Gastrocnemius medialis (tissue), 4 donors: ENCODE data around the gene ETV6.

Source experiments
- CTCF ChIP-seq, 5 experiments: fragments of 450-650 bp in 3 of 5; fragments of 200-600 bp in 2 of 5; sonication (generic) in 2 of 5; IDR thresholded peaks in 4 of 5; conservative IDR thresholded peaks in 1 of 5; 1 replicate in 4 of 5; 2 replicates in 1 of 5; pipeline ENCODE4 v1.5.1; 2016 to 2019; ENCODE audit warnings: antibody characterized with exemption in 5 of 5, mild to moderate bottlenecking in 3 of 5, moderate library complexity in 3 of 5
- POLR2A ChIP-seq, 2 donors: fragments of 450-650 bp; IDR thresholded peaks; one replicate each; pipeline ENCODE4 v1.6.1; 2017; ENCODE audit warnings: antibody characterized with exemption in 2 of 2, mild to moderate bottlenecking in 2 of 2, moderate library complexity in 2 of 2

- TF ChIP-seq POLR2A (IDR thresholded peaks at IDR 0.05), result no peak
- no peak for TF ChIP-seq CTCF (IDR thresholded peaks at IDR 0.05 in 4 of 5, conservative IDR thresholded peaks at IDR 0.05 in 1 of 5)
These were observed 115.4 kb downstream of the ETV6 start for GRCh38 chr12:11764837-11765236.
